ENCODE data around the gene DOK3.

GRCh38 chr5:177490992-177491391, 18.6 kb downstream of the DOK3 start:
- TF ChIP-seq POLR2AphosphoS5 (IDR thresholded peaks at IDR 0.05; ENCODE audit: low read depth, low read length) (no peak), FOXP2 (optimal IDR thresholded peaks at IDR 0.05; ENCODE audit: borderline replicate concordance, extremely low read depth, extremely low read length, insufficient read depth) (no peak), SIN3A (IDR thresholded peaks at IDR 0.05; ENCODE audit: borderline replicate concordance, insufficient read depth, low read length) (no peak), REST (IDR thresholded peaks at IDR 0.05; ENCODE audit: insufficient read depth in 1 of 2, low read depth in 2 of 2, low read length in 2 of 2) (no peak), TAF1 (IDR thresholded peaks at IDR 0.05; ENCODE audit: borderline replicate concordance, insufficient read depth, low read length) (no peak)

All from PFSK-1 (cell line).